ENCODE measurements around the gene MOK.
"Not testable (repeated sequence)": the region's sequence is repeated elsewhere in the genome, so short reads cannot be mapped to it uniquely, and the experiment has no call there.

The MOK gene

DNA sequence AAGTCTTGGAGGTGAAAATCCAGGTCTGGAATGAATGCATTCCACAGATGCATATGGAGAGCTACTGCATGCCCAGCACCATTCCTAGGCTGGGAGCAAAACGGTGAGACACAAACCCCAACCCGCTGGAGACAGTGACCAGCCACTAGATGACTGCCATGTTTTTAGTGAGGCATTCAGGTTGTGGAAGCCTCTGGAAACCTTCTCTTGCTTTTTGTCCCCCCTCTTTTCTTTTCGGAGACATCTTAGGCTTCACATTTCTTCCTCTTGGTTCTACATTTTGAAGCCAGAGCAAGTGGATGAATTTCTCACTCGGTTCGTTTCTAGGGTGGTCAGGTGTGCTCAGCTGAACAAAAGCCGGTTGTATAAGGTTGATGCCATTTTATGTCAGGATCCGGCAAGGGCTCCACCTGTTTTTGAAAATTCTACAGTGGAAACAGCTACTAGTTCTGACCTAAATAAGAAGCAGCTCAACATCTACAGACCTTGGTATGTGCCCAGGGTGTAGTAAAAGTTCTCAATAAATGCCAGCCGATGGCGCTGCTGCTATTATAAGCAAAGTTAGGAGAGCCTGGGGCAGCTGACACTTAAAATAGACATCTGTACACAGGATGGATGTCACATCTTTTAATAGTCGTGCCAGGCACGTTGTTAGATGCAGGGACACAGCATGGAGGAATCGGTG, 12.7 kb upstream of the MOK start:
- peak; percentile 70 to 75 for DNase-seq
- no peak for TF ChIP-seq POLR2A (IDR thresholded peaks at IDR 0.05; ENCODE audit: low read length)
- no peak for TF ChIP-seq GATA1 (IDR thresholded peaks at IDR 0.05; ENCODE audit: low read depth, low read length)

DNA sequence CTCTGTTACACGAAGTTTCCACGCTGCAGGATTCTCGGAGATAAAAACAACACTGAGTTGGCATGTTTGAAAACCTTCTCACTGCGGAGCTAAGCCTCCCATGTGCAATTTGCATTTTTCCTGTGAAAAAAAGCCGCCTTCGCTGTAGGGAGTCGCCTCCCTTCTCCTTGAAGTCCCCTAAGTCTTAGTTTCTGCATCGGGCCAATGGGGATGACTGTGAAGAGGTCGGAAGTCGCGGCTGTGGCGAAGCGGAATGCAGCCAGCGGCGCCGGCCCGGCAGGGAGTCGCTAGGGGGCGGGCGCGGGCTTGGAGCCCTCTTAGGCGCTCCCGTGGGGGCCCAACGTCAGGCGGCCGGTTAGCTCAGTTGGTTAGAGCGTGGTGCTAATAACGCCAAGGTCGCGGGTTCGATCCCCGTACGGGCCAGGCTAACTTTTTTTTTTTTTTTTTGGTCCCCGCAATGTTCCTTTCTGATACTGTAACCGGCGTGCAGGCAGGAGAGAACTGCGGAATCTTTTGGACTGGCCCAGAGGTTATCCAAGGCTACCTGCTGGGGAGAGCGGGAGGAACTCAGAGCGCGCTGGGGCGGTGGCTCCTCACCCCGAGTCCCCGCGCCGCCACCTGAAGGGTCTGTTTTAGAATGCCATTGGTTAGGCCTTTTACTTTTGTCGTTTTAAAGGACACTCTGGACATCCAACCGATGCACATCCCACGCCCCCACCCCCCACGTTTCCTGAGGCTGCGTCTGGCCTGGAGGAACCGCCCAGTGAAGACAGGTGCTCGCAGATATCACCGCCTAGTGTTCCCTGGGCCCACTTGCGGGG, 12.0 kb upstream of the MOK start:
- DNase-seq: peak; percentile 92 to 96
- no peak for TF ChIP-seq POLR2A (IDR thresholded peaks at IDR 0.05; ENCODE audit: low read length)
- TF ChIP-seq GATA1 (IDR thresholded peaks at IDR 0.05; ENCODE audit: low read depth, low read length): no peak

DNA sequence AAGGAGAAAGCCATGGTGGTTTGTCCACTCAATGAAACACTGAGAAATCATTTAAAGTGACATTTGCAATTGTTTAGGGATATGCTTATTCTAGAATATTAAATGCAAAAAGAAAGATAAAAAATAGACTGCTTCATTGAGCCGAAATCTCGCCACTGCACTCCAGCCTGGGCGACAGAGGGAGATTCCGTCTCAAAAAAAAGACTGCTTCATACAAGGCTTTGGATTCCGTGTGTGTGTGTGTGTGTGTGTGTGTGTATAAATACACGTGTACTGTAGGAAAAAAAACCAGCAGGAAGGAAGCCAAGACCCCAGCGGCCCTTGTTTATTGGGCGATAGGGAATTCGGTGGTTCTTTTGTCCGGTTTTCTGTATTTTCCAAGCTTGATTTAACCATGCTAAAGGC, 11.4 kb upstream of the MOK start:
- no peak for TF ChIP-seq GATA1 (IDR thresholded peaks at IDR 0.05; ENCODE audit: low read depth, low read length)
- TF ChIP-seq POLR2A (IDR thresholded peaks at IDR 0.05; ENCODE audit: low read length): no peak
- peak; percentile 71 to 76 for DNase-seq

DNA sequence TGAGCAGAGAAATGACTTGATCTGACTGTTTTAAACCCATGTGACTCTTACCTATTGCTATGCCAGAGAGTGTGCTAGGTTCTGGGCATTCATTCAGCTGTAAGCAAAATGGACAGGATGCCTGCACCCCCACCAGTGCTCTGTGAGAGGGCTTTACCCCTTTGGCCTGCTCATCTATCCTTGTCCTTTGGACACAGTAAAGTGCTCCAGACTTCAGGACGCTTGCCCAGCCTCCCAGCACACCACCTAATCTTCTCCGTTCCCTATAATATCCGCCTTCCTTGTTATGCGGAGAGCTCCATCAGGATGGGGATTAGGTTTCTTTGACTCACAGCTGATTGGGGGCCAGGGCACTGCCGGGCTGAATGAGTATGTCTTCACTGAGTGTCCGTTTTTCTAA, 10.2 kb upstream of the MOK start:
- DNase-seq: no peak
- no peak for TF ChIP-seq GATA1 (IDR thresholded peaks at IDR 0.05; ENCODE audit: low read depth, low read length)
- TF ChIP-seq POLR2A (IDR thresholded peaks at IDR 0.05; ENCODE audit: low read length): no peak

DNA sequence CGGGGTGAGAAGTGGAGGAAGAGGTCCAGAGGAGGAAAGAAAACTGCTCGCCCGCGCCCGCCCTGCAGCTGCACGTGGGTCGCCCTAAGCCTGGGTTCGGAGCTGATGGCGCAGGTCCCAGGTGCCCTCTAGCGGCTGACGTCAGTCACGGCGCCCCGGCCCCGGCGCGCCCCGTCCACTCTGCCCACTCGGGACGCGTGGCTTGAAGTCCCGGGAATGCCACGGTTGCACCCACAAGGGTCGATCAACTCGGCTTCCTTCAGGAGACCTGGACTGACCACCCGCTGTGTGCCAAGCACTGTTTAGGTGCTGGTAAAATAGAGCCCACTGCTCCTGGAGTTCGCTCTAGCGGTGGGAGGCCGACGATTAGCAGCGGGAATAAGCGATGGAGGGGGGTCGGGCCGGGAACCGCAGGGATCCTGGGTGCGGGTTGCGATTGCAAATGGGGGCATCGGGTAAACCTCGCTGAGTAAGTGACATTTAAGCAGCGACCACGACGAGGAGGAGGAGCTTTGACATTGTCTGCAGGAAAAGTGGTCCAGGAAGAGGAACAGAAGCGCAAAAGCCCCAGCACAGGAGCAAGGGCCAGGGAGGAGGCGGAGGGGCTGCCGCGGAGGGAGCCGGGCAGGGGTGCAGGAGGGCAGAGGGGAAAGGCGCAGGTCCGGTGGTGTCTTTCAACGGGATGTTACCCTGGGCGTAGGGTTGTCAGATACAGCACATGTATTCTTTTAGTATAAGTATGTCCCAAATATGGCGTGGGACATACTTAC, 9.5 kb upstream of the MOK start:
- peak; percentile 85 to 89 for DNase-seq
- TF ChIP-seq POLR2A (IDR thresholded peaks at IDR 0.05; ENCODE audit: low read length) (no peak), GATA1 (IDR thresholded peaks at IDR 0.05; ENCODE audit: low read depth, low read length) (no peak)

DNA sequence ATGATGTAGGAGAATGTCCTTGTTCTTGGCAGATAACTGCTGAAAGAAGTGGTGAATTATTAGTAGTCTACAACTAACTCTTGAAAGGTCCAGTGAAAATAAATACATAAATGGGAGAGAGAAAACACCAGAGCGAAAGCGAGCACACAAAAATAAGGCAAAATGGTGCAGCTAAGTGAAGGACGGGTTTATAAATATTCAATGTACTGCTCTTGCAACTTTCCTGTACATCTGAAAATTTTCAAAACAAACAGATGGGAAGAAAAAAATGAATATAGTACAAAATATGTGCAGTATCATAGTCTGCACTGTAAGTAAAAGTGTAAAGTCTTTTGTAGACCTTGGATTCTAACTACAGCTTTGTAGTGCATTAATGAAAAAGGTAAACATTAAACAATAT, 1.3 kb downstream of the MOK start:
- DNase-seq: no peak
- TF ChIP-seq POLR2A (IDR thresholded peaks at IDR 0.05; ENCODE audit: low read length) (no peak), GATA1 (IDR thresholded peaks at IDR 0.05; ENCODE audit: low read depth, low read length) (no peak)

DNA sequence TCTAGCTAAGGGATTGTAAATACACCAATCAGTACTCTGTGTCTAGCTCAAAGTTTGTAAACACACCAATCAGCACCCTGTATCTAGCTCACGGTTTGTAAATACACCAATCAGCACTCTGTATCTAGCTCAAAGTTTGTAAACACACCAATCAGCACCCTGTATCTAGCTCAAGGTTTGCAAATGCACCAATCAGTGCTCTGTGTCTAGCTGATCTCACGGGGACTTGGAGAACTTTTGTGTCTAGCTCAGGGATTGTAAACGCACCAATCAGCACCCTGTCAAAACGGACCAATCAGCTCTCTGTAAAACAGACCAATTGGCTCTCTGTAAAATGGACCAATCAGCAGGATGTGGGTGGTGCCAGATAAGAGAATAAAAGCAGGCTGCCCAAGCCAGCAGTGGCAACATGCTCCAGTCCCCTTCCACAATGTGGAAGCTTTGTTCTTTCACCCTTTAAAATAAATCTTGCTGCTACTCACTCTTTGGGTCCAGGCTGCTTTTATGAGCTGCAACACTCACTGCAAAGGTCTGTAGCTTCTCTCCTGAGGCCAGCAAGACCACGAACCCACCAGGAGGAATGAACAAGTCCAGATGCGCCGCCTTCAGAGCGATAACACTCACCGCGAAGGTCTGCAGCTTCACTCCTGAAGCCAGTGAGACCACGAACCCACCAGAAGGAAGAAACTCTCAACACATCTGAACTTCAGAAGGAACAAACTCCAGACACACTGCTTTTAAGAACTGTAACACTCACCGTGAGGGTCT, 6.5 kb downstream of the MOK start:
- not testable (repeated sequence) for DNase-seq

DNA sequence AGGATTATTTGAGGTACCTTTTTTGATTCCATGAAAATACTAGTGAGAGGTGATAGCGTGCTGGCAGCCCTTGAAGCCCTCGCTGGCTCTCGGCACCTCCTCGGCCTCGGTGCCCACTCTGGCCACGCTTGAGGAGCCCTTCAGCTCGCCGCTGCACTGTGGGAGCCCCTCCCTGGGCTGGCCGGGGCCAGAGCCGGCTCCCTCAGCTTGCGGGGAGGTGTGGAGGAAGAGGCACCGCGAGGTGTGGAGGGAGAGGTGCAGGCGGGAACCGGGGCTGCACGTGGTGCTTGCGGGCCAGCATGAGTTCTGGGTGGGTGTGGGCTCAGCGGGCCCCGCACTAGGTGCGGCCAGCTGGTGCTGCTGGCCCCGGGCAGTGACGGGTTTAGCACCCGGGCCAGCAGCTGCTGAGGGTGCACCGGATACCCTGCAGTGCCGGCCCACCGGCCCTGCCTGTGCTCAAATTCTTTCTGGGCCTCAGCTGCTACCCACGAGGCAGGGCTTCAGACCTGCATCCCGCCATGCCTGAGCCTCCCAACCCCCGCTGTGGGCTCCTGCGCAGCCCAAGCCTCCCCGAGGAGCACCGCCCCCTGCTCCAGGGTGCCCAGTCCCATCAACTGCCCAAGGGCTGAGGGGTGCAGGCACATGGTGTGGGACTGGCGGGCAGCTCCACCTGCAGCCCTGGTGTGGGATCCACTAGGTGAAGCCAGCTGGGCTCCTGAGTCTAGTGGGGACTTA, 7.4 kb downstream of the MOK start:
- DNase-seq: no peak
- TF ChIP-seq GATA1 (IDR thresholded peaks at IDR 0.05; ENCODE audit: low read depth, low read length): no peak
- TF ChIP-seq POLR2A (IDR thresholded peaks at IDR 0.05; ENCODE audit: low read length): no peak

DNA sequence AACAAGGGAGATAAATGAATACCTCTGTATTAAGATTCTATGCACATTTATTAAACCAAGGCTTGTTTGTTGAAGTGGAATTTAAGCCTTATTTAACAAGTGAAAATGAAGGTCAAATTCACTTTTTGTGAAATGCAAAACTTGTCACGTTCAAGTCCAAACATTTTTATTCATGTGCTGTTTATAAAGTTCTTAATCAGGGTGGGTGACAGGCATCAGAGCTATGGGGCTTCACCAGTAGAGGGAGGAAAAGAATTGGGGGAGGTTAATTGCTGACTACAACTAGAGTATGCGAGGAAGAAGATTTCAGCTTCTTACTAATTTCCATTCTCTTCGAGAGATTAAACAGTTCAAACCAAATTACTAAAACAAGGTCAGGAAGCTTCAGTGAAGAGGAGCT, 9.7 kb downstream of the MOK start:
- DNase-seq: no peak
- TF ChIP-seq GATA1 (IDR thresholded peaks at IDR 0.05; ENCODE audit: low read depth, low read length) (no peak), POLR2A (IDR thresholded peaks at IDR 0.05; ENCODE audit: low read length) (no peak)

DNA sequence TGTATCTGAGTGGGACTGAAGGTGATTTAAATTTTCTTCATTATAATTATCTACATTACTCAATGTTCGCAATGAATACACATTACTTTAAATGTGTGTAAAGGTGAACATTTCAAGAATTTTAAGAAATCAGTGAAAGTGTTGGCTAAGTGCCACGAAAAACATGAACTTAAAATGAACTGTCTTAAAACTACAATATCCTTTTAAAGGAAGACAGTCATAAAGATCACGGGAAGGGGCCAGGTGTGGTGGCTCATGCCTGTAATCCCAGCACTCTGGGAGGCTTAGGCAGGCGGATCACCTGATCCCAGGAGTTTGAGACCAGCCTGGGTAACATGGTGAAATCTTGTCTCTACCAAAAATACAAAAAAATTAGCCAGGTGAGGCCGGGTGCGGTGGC, 11.2 kb downstream of the MOK start:
- DNase-seq: no peak
- no peak for TF ChIP-seq POLR2A (IDR thresholded peaks at IDR 0.05; ENCODE audit: low read length)
- no peak for TF ChIP-seq GATA1 (IDR thresholded peaks at IDR 0.05; ENCODE audit: low read depth, low read length)

DNA sequence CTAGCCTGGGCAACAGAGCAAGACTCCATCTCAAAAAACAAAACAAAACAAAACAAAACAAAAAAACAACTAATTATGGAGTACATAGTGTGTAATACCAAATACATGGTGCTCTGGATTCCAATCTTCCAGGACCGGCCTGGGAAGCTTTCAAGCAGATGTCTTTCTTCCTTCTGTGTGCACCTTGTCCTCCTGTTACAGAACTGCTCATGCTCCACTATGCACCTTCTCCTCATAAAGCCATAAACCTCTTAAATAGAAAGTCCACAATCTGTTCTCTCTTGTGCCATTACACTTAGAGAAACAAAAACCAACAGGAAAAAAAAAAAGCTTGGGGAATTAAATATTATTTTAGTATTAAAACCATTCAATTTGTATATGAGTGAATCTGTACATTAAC, 12.5 kb downstream of the MOK start:
- TF ChIP-seq GATA1 (IDR thresholded peaks at IDR 0.05; ENCODE audit: low read depth, low read length): no peak
- no peak for TF ChIP-seq POLR2A (IDR thresholded peaks at IDR 0.05; ENCODE audit: low read length)
- no peak for DNase-seq

DNA sequence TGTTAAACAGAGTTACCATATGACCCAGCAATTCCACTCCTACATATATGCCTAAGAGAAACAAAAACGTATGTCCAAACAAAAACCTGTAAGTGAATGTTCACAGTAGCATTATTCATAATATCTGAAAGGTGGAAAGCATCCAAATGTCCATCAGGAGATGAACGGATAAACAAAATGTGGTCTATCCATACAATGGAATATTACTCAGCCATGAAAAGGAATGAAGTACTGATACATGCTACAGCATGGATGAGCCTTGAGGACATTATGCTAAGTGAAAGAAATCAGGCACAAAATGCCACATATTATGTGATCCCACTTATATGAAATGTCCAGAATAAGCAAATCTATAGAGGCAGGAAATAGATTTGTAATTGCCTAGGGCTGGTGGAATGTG, 16.8 kb downstream of the MOK start:
- TF ChIP-seq GATA1 (IDR thresholded peaks at IDR 0.05; ENCODE audit: low read depth, low read length): no peak
- TF ChIP-seq POLR2A (IDR thresholded peaks at IDR 0.05; ENCODE audit: low read length): no peak
- no peak for DNase-seq

DNA sequence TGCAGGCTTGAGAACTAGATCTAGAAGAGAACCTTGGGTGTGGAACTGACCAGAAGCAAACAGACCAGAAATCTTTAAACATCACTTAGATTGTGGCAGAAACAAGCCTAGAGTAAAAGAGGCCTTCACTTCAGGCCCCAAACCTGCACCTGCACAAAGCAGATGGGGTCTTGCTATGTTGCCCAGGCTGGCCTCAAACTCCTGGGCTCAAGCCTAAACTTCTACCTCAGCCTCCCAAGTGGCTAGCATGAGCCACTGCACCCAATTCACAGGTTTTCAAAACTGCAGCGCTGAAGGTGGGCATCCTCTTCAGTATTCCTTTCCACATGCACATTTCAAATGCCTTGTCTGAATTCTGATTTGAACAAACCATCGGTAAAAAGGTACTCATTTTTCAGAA, 19.9 kb downstream of the MOK start:
- TF ChIP-seq GATA1 (IDR thresholded peaks at IDR 0.05; ENCODE audit: low read depth, low read length) (no peak), POLR2A (IDR thresholded peaks at IDR 0.05; ENCODE audit: low read length) (no peak)
- DNase-seq: no peak
